SHP77 (cell line): ENCODE measurements around the gene MFN1.
"Not testable (repeated sequence)": the region's sequence is repeated elsewhere in the genome, so short reads cannot be mapped to it uniquely, and the experiment has no call there.

Experiments
- DNase-seq, 2 experiments: peaks; one replicate each; lab custom pipeline; 2025; lab: John Stamatoyannopoulos, UW

MFN1 gene

DNA sequence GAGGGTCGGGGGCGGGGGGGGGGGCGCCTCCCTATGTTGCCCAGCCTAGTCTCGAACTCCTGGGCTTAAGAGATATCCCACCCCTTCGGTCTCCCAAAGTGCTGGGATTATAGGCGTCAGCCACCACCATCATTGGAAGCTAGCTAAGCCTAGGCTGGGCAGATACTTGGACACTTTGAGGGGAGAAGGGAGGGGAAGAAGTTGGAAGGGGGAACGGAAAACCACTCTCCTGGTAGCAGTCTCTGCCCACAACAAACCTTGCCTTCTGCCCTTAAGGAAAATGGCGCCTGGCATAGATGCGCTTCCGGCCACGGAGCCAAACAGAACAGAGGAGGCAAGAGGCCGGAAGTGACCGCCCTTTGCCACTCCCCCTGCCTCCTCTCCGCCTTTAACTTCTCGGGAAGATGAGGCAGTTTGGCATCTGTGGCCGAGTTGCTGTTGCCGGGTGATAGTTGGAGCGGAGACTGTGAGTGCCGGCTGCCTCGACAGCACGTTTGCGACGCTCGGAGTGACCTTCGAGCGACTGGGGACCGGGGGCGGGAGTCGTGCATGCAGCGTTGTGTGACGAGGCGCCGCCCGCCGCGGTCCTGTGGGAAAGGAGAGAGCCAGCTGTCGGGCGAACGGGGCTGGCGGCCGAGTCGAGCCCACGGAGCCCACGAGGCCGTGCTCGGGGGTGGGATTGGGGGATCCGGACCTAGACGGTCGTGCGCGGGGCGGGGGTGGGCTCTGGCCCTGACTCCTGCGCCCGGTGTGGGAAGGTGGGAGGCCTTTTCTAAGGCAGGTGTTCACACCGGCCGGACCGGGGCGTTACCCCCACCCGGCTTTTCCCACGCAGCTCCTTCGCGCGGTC lies at the start of gene MFN1:
Gene MFN1 (plus strand): TSS at position 365 of the 850 bp plus-strand sequence. CDS start 1,143 bp downstream, outside the sequence.
- peak; percentile 96 for DNase-seq

DNA sequence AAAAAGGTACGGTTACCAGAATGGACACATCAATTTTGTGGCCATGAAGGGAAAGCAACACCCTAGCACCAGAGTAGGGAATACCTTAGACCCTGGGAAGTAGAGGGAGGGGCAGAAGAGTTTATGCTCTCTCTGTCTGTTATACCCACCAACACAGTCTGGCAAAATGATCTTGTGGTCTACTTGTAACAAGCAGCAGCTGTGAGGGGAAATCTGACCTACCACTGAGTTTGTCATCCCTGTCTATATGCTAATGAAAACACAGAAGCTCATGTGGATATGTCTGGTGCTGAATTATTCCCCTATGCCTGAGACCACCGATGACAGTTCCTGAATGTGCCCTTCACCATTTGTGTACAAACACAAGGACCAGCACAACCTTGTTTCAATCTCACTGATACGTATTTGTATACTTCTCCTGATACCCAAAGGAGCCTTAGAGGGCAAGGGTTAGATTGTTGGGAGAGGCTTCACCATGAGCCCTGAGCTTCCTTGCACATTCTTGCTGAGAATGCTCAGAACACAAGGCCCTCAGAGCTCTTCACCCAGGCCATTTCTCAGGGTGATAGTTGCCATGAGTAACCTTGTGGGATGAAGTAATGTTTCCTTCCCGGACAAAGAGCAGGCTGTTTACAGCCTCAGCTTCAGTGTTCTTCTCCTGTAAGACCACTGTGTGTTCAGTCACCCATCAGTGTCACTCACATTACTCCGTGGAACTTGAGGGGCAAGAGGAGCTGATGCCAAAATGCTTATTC lies 49.4 kb upstream of the MFN1 start:
- DNase-seq, result no peak

DNA sequence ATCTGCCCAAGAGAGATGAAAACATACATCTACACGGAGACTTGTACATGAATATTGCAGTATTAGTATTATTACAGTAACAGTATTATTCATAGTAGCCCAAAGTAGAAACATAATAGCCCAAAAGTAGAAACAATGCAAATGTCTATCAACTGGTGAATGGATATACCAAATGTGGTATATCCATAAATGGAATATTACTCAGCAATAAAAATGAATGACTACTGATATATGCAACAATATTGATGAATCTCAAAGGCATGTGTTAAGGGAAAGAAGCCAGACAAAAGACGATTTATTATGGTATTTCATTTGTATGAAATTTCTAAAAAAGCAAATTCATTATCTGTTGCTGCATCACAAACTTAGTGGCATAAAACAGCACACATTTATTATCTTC lies 48.2 kb upstream of the MFN1 start:
- DNase-seq, result no peak

DNA sequence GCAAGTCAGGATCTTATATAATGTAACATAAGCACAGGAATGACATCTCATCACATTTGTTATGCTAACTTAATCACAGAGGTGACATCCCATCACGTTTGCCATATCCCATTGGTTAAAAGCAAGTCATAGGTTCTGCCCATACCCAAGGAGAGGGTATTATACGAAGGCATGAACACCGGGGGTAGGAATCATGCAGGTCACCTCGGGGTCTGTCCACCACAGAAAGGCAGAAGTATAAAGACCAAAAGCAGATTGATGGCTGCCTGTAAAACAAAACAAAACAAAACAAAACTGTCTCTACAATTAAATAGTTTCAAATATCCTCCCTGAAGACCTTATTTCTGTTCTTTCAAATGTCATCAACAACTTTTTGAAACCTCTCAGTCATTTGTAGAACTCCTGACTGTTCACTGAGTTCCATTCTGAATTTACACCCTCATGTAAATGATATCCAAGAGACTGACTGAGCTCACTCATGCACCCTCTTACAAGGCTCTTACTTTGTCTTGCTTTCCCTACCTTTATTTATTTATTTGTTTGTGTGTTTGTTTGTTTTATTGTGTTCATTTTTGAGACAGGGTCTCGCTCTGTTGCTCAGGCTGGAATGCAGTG lies 47.4 kb upstream of the MFN1 start:
- DNase-seq, result no peak

DNA sequence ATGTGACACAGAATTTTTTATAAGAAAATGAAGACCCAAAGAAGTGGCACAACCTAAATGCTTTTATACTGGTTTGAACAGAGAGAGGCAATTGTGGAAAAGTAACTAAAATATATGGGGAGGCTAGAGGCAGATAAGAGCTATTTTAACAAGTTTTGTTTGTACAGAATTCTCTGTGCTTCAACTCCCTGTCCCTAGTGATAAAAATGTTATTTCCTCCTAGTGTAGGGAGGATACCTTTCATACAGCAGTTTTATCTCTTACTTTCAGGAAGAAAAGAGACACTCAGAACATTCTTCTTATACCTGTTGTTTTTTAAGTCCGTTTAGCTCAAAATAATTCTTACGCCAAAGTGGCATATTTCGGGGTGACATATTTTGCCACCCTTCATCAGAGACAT lies 45.9 kb upstream of the MFN1 start:
- no peak for DNase-seq

DNA sequence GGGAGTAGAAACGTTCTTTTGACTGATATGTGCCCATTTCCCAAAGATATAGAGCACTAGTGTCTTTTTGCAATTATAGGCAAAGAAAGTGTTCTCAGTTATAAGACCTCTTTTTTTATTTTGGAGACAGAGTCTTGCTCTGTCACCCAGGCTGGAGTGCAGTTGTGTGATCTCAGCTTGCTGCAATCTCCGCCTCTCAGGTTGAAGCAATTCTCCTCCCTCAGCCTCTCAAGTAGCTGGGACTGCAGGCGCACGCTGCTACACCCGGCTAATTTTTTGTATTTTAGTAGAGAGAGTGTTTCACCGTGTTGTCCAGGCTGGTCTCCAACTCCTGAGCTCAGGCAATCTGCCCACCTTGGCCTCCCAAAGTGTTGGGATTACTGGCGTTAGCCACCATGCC lies 45.4 kb upstream of the MFN1 start:
- DNase-seq, result no peak

DNA sequence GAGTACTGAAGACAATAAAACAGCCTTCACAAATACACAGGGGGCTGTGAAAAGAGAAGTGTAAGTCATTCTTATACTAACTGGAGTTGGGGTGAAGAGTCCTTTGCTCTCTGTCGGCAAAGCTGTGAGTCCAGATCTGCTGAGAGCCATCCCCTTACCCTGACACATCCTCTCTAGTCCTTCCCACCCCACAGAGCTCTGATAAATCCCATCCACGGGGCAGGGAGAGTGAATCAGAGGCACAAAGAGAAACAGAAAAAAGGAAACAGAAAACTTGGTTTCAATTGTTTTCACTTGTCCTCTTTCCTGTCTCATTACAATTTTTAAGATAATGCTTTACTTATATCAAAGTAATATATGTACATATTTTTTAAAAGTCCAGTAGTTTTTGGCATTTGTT lies 42.9 kb upstream of the MFN1 start:
- no peak for DNase-seq

DNA sequence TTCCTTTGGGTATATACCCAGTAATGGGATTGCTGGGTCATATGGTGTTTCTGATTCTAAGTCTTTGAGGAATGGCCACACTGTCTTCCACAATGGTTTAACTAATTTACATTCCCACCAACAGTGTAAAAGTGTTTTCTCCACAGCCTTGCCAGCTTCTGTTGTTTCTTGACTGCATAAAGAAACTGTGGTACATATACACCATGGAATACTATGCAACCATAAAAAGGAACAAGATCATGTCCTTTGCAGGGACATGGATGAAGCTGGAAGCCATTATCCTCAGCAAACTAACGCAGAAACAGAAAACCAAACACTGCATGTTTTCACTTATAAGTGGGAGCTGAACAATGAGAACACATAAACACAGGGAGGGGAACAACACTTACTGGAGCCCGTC lies 40.1 kb upstream of the MFN1 start:
- not testable (repeated sequence) for DNase-seq

DNA sequence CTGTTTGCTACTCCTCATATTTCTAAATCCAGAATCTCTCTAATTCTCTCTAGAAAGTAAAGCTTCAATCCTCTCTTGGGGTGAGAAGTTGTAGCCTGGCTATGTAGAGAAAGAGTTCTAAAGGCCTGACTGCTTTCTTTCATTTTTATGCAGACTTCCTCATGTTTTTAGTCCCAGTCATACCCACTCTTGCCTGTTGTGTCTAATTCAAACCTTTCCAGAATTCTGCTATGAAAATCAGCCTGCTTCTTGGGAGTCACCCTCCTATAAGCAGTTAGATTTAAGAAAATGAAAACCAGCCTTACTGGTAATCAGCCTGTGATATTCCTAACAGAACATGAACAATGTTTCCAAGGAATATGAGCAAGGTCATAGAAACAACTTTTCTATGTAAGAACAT lies 39.5 kb upstream of the MFN1 start:
- DNase-seq, result no peak

DNA sequence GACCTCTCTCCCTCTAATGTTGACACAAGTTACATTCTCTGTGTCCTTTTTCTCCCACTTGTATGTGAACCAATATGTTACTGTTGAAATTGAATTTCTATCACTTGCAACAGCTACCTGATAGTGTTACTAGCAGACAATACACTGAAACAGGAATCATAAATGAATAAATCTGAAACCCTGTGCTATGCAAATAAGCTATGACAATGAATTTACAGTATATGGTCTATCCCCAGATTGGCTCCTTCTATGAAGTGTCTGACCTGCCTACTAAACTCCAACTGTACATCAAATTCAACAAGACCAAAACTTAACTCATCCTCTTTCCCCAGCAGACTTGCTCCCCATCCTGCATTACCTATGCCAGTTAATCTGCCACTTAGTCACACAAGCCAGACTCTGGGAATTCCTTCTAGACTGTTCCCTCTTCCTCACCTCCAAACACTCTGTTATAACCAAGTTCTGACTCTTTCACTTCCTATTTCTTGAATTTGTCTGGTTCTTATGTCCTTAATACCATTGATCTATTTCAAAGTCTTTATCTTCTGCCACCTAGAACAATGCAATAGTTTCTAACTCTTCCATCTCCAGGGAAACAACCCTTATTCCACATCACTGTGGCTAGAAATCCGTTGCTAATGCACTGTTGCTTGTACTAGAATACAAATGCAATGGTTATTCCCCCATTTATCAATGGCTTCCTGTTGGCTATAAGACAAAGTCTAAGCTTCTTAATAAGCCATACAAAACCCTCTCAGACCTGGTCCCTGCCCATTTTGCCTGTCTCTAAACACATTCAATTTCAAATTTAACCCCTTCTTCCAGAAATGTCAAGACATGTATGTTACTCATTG lies 38.1 kb upstream of the MFN1 start:
- DNase-seq, result no peak

DNA sequence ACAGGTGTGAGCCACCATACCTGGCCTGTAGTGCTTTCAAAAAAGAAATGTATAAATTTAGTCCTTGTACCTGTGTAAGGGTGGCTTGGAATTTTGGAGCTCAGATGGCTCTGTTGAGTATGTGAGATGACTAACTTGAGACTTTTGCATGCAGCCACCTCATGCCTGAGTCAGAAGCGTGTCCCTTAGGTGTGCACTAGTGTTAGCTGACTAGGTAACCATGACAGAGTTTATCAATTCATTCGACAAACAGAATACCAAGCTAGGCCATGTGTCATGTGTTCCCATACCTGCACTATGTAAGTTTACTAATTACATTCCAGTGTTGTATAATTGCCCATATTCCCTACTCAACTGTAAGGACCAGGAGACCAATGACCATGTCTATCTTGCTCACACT lies 28.6 kb upstream of the MFN1 start:
- DNase-seq, result no peak

DNA sequence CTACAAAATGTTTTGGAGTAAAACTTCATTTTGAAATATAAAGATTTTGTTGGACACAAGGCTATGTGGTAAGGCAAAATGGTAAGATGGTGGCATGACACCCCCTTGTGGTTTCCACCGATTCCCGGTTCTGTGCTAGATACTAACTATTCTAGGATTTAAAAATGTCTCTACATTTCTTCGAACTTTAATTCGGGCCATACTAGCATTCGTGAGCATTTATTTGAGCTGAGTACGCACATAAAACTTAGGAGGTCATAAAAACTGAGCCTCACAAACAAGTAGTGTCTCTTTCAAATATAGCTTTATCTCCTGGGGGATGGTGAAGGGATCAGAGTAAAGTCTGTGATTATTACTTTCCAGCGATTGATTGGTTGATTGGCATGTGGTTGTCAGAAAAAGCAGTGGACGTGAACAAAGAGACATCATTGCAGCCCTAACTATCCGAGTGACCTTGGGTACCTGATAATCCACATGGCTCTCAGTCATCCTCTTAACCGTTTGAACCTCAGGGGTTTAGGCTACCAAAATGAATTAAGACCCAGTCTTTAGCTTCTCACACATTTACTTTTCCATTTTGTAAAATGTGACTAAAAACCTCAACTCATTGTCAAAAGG lies 25.7 kb upstream of the MFN1 start:
- DNase-seq, result peak; percentile 33 to 37

DNA sequence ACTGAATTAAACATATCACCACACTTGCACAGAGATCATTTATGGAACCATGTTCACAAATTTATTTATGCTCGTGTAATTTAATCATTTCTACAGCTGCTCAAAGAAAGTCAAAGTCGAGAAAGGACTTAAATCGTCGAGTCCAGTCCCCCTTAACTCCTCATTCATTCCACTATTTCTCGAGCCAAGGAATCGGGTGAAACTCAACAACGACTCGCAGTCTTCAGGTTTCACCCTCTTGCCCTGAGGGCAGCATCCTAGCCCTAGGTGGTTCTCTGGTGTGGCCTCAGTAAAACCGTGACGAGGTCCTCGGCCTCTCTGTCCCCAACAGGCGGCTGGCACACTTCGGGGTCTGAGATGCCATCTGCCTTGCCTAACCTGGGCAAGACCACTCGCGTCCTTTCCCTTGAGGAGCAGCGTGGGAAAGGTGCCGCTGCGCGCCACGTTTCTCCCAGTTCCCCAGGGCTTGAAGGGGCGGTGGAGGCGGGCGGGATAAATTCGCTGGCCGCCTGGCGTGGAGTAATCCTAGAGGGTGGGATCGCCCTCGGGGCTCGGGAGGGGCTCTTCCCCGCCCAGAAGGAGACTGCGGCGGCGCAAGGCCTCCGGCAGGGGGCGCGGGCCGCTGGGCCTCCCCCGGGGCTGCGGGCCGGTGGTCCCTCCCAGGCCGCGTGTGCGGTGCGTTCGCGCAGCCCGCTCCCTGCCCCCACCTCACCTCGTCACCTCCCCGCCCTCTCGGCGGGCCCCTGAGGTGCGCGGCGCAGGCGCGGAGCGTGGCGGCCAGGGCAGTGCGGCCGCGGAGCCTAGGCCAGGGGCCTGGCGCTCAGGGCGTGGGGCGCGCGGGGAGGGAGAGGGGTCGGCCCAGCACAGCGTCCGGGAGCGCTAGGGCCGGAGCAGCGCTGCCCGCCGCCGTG lies 25.0 kb upstream of the MFN1 start, which contains the start of gene ZNF639:
Gene ZNF639 (plus strand): TSS at position 746 of the 911 bp plus-strand sequence. CDS start 5,263 bp downstream, outside the sequence.
- peak; percentile 83 to 88 for DNase-seq

DNA sequence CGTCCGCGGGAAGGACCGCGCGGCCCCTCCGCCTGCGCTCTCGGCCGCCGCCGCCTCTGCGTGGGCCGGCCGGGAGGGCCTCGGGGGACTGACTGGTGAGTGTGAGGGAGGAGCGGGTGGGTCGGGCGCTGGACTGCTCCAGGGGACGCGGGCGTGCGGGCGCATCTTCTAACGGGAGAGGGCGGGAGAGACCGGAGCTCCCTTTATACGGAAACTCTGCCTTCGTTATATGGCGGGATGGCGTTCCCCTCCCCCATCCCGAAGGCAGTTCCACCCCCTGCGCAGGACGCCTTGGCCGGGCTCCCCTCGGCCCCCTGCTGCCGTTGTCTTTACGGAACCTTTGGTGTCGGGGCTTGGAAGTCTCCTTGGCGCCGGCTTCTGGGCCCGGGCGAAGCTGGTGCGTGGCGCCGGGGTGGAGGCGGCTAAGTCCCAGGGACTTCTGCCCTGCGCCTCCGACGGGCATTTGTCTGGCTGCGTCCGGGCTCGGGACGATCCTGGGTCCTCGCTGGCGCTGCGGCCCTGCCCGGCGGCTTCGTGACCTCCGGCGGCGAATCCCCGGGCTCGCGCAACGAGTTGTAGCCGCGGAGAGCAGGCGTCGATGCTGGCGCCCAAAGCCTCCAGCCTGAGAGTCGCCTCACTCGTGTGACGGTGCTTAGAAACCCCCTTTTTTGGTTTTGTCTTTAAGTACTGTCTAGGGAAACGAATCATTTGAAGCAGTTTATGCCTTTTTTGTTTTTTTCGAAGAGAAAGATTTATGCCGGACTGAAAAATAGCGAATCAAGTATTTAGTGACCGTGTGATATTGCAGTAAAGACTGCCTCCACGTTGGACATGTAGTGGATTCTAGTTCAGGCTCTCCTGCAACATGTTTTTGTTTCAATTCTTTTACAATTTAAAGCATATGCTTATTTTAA lies 24.1 kb upstream of the MFN1 start:
- DNase-seq, result peak; percentile 41 to 46

DNA sequence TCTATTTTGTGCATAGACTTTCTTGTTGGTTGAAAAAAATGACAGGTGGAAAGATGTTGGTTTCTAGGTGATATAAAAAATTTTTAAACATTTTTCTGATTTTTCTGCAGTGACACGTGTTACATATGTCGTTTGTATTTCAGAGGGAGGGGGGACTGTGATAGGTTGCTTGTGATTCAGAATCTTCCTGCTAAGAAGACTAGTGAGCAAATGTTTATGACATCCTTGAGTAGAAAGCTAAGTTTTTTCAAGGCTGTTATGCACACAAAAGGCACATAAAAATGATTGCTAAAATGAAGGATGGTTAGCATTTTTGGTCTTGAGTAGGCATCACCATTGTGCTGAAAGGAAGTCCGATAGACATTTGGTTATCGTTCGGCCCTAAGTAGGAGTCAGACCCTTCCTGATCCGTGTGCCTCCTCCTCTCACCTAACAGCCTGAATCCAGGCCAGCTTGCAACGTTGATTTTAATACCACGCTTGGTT lies 23.2 kb upstream of the MFN1 start:
- no peak for DNase-seq

DNA sequence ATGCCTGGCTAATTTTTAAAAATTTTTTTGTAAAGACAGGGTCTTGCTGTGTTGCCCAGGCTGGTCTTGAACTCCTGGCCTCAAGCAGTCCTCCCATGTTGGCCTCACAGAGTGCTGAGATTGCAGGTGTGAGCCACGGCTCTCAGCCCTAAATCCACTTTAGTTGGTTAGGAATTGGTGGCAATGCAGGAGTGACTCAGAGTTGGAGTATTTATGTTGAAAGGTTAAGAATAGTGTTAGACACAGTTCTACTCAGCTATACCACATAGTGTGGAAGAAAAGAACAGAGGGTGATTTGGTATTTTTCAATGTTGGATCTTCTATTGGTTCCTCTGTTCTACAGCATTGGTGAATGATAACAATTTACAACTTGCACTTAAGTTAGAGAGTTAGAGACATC lies 17.1 kb upstream of the MFN1 start:
- DNase-seq, result no peak

DNA sequence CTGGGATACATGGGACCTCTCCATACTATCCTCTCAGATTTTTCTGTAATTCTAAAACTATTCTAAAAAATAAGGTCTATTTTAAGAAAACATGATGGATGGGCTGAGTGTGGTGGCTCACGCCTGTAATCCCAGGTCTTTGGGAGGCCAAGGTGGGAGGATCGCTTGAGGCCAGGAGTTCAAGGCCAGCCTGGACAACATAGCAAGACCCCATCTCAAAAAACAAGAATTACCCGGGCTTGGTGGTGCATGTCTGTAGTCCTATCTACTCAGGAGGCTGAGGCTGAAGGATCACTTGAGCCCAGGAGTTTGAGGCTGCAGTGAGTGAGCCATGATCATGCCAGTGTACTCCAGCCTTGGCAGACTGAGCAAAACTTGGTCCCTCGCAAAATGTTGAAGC lies 15.3 kb upstream of the MFN1 start:
- DNase-seq, result no peak

DNA sequence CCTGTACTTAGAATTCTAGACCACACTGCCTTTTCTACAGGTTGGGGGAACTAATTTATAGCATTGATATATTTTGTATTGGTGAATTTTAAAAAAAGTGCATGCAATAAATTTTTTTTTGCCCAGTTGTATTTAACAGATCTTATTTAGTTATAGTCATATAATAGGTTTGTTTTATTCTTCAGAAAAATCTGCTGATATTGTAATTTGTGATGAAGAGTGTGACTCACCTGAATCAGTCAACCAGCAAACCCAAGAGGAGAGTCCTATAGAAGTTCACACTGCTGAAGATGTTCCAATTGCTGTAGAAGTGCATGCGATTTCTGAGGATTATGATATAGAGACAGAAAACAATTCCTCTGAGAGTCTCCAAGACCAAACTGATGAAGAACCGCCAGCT lies 14.4 kb upstream of the MFN1 start:
- no peak for DNase-seq

DNA sequence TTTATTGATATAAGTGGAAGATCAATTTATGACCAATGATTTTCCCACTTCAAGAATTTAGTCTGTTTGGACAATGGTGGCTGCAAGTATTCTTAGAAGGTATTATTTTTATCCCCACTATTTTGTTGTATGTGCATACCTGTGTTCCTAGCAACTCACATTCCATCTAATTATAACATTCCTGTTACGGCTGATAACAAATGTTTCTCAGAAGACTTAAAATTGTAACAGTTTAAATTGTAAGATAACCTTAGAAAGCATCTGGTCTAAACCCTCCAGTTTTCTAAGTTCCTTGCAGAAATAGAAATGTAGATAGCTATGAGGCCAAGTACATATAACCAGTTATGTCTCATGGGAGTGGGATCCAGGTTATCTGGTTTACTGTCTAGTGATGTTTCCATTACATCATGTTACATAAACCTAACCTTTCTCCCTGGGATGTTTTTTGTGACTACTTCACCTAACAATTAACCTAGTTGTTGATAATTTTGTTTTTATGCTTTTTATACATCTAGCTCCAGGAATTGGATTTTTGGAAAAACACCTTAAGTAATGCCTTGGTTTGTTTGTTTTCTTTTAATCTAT lies 11.1 kb upstream of the MFN1 start:
- DNase-seq, result no peak
